Measurements from ENCODE around the gene UBAC1. TPM values are rescaled to one million over a fixed set of nuclear protein-coding genes. Genes with fewer than 3 reads are reported as not detected.
A peak's percentile ranks its signal among the peaks of the same experiment; 100 is the strongest.

The UBAC1 gene
- total RNA-seq, 2 experiments from 2014 or later: 16.4 to 19.6 TPM

DNA sequence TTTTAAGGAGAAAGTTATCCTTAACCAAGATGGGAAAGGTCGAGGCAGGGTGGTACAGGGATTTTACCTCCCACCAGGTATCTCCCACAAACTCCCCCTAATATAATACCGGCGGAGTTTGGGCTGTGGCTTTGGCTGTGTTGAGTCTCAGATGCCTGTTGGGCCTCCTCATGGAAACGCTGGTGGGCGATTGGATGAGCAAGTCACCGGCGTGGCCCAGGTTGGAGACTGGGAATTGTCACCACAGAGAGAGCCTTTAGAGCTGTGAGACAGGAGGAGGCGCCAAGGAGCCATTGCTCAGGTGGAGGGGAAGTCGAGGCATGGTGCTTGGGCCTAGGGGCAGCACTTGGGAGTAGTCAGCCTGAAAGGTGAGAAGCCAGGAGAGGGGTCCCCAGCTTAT is 50.4 kb downstream of the UBAC1 start:
- ATAC-seq (ENCODE audit: poor library complexity): no peak
- DNase-seq: peak in 1 of 14 experiments; percentile 24
- ChIA-PET CTCF (no interaction called here), POLR2A (no interaction called here)
- Mint-ChIP-seq H3K27me3 (no peaks in the 10 kb centered on the region), H3K27ac (no peak overlapping the region), H3K9me3 (peaks cover 11% of the 10 kb centered on the region), H3K36me3 (ENCODE audit: low read depth) (peaks cover 71% of the 10 kb centered on the region), H3K4me1 (ENCODE audit: low read depth) (peaks cover 36% of the 10 kb centered on the region), H3K4me3 (peak overlapping the region; percentile 71)
- intact Hi-C loops (cut with DNase I, micrococcal nuclease): no loop called here
- Histone ChIP-seq H3K27me3 (ENCODE audit: control insufficient read depth in 1 of 2, insufficient read depth in 2 of 2, low read length in 2 of 2) (no peaks in the 10 kb centered on the region), H3K4me1 (ENCODE audit: insufficient read depth, low read length) (peaks cover 31% of the 10 kb centered on the region), H3K36me3 (ENCODE audit: insufficient read depth, low read length) (peaks cover 32% of the 10 kb centered on the region), H3K9me3 (ENCODE audit: control insufficient read depth in 1 of 2, insufficient read depth in 1 of 2, low read length in 2 of 2) (peaks cover 21 to 29% of the 10 kb centered on the region in 2 experiments), H3K4me3 (ENCODE audit: low read length) (no peak overlapping the region), H3K27ac (ENCODE audit: low read depth in 1 of 2, low read length in 2 of 2) (no peak overlapping the region)
- TF ChIP-seq, protein P1, sequence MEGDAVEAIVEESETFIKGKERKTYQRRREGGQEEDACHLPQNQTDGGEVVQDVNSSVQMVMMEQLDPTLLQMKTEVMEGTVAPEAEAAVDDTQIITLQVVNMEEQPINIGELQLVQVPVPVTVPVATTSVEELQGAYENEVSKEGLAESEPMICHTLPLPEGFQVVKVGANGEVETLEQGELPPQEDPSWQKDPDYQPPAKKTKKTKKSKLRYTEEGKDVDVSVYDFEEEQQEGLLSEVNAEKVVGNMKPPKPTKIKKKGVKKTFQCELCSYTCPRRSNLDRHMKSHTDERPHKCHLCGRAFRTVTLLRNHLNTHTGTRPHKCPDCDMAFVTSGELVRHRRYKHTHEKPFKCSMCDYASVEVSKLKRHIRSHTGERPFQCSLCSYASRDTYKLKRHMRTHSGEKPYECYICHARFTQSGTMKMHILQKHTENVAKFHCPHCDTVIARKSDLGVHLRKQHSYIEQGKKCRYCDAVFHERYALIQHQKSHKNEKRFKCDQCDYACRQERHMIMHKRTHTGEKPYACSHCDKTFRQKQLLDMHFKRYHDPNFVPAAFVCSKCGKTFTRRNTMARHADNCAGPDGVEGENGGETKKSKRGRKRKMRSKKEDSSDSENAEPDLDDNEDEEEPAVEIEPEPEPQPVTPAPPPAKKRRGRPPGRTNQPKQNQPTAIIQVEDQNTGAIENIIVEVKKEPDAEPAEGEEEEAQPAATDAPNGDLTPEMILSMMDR (IDR thresholded peaks at IDR 0.05): no peak

DNA sequence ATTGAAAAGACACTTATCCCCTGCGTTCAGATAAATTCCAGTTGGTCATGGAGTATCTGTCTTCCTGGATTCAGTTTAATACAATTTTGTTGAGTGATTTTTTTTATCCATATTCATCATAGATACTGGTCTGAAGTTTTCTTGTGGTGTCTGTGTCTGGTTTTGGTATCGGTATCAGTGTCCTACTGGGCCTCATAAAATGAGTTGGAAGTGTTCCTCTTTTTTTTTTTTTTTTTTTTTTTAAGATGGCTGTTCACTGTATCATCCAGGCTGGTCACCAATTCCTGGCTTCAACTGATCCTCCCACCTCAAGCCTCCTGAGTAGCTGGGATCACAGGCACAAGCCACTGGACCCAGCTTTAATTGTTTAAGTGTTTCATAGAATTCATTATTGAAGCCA is 51.0 kb downstream of the UBAC1 start:
- H3K27ac Mint-ChIP-seq: no peak overlapping the region
- peaks cover 6% of the 10 kb centered on the region for H3K9me3 Mint-ChIP-seq
- peaks cover 42% of the 10 kb centered on the region for H3K4me1 Mint-ChIP-seq (ENCODE audit: low read depth)
- Histone ChIP-seq H3K36me3 (ENCODE audit: insufficient read depth, low read length) (peaks cover 27% of the 10 kb centered on the region), H3K27ac (ENCODE audit: low read depth in 1 of 2, low read length in 2 of 2) (no peak overlapping the region), H3K4me3 (ENCODE audit: low read length) (no peak overlapping the region), H3K9me3 (ENCODE audit: control insufficient read depth in 1 of 2, insufficient read depth in 1 of 2, low read length in 2 of 2) (peaks cover 16 to 26% of the 10 kb centered on the region in 2 experiments), H3K4me1 (ENCODE audit: insufficient read depth, low read length) (peaks cover 36% of the 10 kb centered on the region), H3K27me3 (ENCODE audit: control insufficient read depth in 1 of 2, insufficient read depth in 2 of 2, low read length in 2 of 2) (no peaks in the 10 kb centered on the region)
- H3K4me3 Mint-ChIP-seq: peak overlapping the region; percentile 71
- ChIA-PET CTCF (no interaction called here), POLR2A (interaction anchor here (0.6 kb wide), 1 partner anchor 1826 kb away, joined by 4 read pairs; no protein-coding TSS in a partner anchor)
- H3K36me3 Mint-ChIP-seq (ENCODE audit: low read depth): peaks cover 65% of the 10 kb centered on the region
- H3K27me3 Mint-ChIP-seq: no peaks in the 10 kb centered on the region
- TF ChIP-seq, protein P1 (IDR thresholded peaks at IDR 0.05): no peak
- ATAC-seq (ENCODE audit: poor library complexity) (no peak), DNase-seq (no peak)
- intact Hi-C loops (cut with DNase I, micrococcal nuclease): no loop called here

DNA sequence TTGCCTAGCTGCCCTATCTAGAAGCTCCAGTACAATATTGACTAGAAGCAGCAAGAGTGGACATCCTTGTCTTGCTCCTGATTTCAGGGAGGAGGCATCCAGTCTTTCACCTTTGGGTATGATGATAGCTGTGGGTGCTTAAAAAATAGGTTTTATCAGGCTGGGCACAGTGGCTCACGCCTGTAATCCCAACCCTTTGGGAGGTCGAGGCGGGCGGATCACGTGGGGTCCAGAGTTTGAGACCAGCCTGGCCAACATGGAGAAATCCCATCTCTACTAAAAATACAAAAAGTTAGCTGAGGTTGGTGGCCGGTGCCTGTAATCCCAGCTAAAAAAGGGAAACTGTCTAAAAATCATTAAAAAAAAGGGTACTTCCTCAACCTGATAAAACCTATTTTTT is 51.8 kb downstream of the UBAC1 start:
- CTCF ChIA-PET: no interaction called here
- POLR2A ChIA-PET: interaction anchor here (1.6 kb wide), 1 partner anchor 52 kb away, joined by 3 read pairs; the partner anchor contains the start of gene UBAC1
- peaks cover 57% of the 10 kb centered on the region for H3K36me3 Mint-ChIP-seq (ENCODE audit: low read depth)
- peaks cover 19% of the 10 kb centered on the region for H3K36me3 ChIP-seq (ENCODE audit: insufficient read depth, low read length)
- H3K27ac Mint-ChIP-seq: peak overlapping the region; percentile 76
- H3K9me3 Mint-ChIP-seq: peaks cover 6% of the 10 kb centered on the region
- TF ChIP-seq, protein P1 (IDR thresholded peaks at IDR 0.05): no peak
- peaks cover 10 to 19% of the 10 kb centered on the region in 2 experiments for H3K9me3 ChIP-seq (ENCODE audit: control insufficient read depth in 1 of 2, insufficient read depth in 1 of 2, low read length in 2 of 2)
- intact Hi-C loops (cut with DNase I, micrococcal nuclease): loop anchor here (2.0 to 10.0 kb wide), 4 partner anchors 53 to 1845 kb away; partner anchors contain the start of genes BRD3 (in 1 of the 2), DNLZ (in 1 of the 2), QSOX2 (in 1 of the 2) and UBAC1 (in 1 of the 2)
- H3K4me1 ChIP-seq (ENCODE audit: insufficient read depth, low read length): peaks cover 44% of the 10 kb centered on the region
- peak in 1 of 14 experiments; percentile 23 for DNase-seq
- no peak overlapping the region for H3K4me3 ChIP-seq (ENCODE audit: low read length)
- peak overlapping the region; percentile 88 for H3K4me3 Mint-ChIP-seq
- H3K27me3 Mint-ChIP-seq: no peaks in the 10 kb centered on the region
- no peak for ATAC-seq (ENCODE audit: poor library complexity)
- H3K27ac ChIP-seq (ENCODE audit: low read depth in 1 of 2, low read length in 2 of 2): no peak overlapping the region
- peaks cover 50% of the 10 kb centered on the region for H3K4me1 Mint-ChIP-seq (ENCODE audit: low read depth)
- no peaks in the 10 kb centered on the region for H3K27me3 ChIP-seq (ENCODE audit: control insufficient read depth in 1 of 2, insufficient read depth in 2 of 2, low read length in 2 of 2)
